ENCODE data around the gene CALHM5.

Gene CALHM5

GRCh38 chr6:116512111-116512559 lies 696 bp downstream of the CALHM5 start:
- DNase-seq, result no peak

DNA sequence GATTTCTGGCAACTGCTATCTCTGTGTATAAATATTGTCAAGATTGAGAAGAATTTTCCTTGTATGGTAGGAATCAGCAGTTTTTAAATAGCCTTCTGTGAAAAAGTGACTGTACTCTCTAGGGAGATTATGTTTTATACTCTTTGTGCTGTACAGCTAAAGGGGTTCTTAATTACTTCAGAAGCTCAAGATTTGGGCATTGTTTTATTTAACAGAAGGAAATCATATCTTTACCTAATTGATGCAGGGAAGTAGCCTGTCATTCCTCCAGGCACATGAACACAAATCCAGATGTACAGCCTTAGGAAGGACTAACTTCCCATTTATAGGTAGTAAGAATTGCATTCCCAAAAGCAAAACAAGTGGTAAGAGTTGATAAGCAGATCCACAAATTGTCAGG lies 1.3 kb downstream of the CALHM5 start:
- no peak for DNase-seq

DNA sequence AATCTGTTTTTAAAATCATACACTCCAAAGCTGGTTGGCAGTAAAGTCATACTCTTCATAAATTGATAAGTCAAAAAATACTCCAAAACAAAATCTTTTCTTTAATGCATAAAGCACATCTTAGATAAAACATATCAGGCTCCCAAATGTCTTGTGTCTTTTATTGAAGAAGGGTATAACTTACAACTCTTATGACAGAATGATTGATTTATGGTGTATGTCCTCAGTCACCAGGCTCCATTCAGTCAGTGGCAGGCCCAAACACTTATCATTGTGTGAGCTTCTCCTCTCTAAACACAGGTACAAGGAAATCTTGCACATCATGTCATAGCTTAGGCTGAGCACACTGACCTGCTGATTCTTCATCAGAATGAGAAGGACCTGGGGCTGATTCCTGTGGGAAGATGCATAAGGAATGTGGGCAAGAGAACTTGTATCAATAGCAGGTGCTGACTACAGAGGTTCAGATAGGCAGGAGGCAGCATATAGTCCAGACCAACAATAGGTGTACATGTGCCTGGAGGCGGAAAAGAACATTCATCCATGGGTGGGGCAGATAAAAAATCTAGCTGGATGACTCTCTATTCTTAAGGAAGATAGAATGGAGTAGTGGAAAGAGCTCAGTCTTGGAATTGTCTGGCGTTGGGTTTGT lies 1.9 kb downstream of the CALHM5 start:
- DNase-seq, result no peak

- DNase-seq, result no peak
Observed at GRCh38 chr6:116514111-116514510, 2.7 kb downstream of the CALHM5 start.

DNA sequence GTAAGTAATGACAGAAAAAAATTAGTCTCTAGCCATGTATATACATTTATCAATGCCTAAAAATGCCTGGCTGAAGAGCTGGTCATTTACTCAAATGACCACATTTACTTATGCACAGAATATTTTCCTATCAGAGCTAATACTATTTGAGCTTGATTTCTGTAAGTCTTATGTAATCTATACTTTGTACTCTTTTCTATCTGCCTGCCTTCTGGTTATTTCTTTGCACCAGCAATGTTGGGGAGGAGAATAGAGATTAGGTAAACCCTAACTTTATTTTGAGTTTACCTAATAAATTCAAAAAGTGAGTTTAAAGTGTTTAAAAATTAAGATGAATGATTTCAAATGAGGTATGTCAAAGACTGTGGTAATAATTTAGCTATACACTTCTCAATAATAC lies 3.7 kb downstream of the CALHM5 start:
- DNase-seq, result no peak

DNA sequence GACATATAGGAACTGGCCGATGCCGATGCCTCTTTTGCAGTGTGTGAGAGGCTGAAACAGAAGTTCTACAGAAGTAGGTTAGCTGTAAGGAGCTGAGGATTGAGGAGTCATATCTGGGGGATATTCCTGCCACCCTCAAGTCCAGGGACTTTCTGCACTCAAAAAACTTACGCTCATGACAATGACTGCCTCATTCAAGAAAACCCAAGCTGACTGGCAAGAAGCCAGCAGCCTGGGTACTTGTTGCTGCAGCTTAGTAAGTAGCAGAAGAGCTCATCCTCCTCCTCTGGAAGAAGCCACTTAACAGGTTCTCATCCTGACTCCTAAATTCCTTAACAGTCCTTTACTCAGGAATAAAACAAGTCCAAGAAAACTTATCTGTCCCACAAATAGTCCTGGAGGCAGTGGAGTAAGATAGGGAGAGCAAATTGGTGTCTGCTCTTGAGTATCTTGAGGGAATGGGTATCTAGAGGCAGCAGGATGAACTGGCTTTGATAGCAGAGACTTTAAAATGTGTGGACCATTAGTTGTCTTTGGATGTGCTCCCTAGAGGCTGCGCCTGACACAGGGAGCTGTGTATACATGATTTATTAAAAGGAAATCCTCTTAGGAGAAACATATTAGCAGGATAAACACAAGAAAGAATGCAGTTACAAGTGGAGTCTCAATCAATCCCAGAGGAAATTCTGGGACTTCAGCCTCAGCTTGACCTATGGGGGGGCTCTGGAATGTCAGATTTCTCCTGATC lies 7.4 kb downstream of the CALHM5 start:
- DNase-seq, result no peak

DNA sequence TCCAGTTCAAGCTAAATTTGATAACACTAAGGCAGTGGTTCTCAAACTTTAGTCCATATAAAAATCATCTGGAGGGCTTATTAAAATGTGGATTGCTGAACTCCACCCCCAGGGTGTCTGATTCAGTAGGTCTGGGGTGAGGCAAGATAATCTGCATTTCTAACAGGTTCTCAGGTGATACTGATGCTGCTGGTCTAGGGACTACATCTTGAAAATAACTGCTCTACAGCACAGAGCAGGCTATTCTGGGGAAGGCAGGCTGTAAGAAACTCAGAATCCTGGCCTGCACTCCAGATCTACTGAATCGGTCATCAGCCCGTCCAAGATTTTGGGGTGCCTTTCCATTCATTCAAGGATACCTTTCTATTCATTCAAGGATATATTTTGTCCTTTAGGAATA lies 11.5 kb downstream of the CALHM5 start:
- DNase-seq, result no peak

- no peak for DNase-seq
Observed at GRCh38 chr6:116524236-116524635, 12.8 kb downstream of the CALHM5 start.

DNA sequence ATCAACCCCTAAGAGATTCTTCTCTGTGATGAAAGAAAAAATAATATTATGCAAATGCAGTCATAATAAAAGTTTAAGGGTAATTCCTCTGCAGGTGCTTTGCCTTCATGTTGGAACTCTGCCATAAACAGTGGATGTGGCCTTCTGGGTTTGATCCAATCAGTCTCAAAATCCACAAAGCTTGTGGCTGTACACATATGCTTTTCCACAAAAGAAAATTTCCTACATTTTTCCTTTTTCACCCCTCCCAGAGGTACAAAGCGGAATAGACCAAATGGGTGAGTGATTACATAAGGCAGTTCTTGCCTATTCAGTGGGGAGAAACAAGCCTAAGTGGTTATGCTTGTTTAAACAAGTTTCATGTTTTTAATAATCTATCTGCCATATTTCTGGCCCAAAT lies 16.7 kb downstream of the CALHM5 start:
- no peak for DNase-seq

GRCh38 chr6:116528780-116529179 lies 17.3 kb downstream of the CALHM5 start:
- no peak for DNase-seq

DNA sequence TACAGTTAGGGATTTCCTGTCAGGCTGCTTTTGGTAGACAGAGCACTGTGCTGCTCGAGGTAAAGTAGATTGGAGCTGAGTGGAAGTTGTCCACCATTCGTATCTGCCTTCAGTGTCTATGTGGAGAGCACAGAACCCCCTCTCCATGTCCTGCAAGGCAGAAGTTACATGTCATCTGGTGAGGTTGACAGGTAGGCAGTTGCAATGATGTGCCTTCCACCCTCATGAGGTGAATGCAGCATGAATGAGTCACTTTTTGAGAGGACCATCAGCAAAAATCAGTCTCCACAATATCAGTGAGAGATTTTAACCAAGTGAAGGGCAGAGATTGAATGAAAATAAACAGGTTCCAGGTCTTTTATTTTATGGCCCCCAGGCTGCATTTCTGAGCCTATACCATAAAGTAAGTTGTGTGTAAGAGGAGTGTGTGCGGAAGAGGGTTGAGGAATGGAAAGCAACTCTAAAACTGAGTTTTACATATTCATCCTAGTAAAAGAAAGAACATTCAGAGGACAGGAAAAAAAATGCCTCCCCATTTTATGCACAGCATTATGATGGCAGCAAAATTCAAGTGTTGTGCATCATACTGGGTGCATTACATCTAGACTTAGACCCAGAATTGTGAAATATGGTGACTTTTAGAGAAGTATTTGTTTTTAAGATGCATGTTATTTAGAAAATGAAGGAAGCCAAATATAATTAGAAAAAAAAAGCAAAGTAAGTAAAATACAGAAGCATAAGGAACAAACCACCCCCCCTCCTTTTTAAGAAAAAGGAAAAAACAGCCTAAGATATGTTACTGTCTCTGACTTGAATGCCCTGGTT lies 18.2 kb downstream of the CALHM5 start:
- no peak for DNase-seq

- DNase-seq, result no peak
Observed at GRCh38 chr6:116530436-116530835, 19.0 kb downstream of the CALHM5 start.

- peak; percentile 51 to 54 for DNase-seq
Observed at GRCh38 chr6:116531675-116532570, 20.5 kb downstream of the CALHM5 start.

GRCh38 chr6:116533233-116533957 lies 22.0 kb downstream of the CALHM5 start:
- no peak for DNase-seq

DNA sequence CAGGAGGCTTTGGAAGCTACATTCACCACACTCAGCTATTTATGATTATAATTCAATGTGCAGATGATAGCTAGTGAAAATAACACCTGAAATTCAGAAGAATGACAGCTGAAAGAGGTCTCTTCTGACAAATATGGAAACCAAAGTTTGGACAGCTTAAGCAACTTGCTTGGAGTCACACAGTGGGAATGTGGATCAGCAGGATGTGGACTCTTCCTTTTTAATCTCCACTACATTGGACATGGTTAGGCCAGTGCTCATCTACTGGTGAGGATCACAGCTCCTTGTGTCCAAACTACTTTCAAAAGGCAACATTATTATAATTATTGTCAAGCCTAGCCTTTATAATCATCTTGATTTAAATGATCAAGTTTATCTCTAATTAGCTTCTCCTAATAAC lies 23.7 kb downstream of the CALHM5 start:
- no peak for DNase-seq

- DNase-seq, result no peak
Observed at GRCh38 chr6:116536216-116536621, 24.8 kb downstream of the CALHM5 start.

GRCh38 chr6:116542426-116542825 lies 31.0 kb downstream of the CALHM5 start:
- DNase-seq, result no peak

DNA sequence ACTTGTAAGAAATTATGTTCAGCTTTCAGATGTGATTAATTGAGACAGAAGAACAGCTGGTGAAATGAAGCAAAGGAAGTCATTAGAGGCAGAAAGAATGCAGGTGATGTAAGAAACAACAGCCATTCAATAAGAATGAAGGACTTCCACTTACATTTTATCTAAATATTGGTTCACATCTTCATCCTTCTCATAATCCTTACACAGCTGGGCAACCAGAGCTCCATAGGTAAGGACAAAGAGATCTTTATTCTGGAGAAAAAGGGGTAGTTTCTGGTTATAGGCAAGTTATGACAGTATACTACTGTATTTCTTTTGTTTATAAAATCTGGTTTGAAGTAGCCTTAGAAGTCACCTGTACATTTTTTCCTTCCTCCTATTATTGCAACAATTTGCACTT lies 31.7 kb downstream of the CALHM5 start:
- no peak for DNase-seq

DNA sequence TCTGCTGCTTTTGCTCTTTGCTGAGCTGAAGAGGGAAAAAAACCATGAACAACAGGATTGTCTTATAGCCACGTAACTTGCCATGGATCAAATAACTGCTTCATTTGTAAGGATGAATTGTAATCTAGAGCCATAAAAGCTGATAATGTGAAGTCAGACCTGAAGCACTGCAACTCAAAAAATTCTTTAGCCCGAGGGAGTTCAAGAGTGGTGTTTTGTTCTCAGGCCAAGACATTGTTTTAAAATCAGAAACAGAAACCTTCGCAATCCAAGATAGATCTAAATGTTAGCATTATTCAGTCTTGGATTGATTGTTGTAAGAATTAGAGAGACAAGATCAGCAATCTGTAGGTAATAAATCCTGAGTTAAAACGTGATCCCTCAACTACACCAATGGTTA lies 34.2 kb downstream of the CALHM5 start, which contains the start of gene TRAPPC3L:
TSS of gene TRAPPC3L (minus strand) at position 34 of the 400 bp plus-strand sequence. CDS start 170 bp downstream, outside the sequence.
- DNase-seq, result no peak

DNA sequence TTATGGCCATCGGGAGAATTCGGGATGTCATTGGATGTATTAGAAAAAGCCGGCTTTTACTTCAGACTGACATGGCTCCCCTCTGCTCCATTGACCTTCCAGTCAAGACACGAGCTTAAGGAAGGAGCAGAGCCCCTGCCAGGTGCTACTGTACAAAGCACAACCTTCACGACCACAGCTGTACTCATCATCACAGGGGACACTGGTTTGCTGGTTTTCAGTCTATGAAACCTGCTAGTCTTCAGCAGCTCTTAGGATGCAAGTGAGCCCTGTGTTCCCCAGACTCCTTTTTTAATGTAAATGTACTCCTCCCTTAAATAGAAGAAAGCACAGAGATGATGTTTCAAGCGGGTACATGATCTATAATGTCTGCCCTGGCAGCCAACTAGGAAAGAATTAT lies 35.9 kb downstream of the CALHM5 start:
- DNase-seq, result no peak

DNA sequence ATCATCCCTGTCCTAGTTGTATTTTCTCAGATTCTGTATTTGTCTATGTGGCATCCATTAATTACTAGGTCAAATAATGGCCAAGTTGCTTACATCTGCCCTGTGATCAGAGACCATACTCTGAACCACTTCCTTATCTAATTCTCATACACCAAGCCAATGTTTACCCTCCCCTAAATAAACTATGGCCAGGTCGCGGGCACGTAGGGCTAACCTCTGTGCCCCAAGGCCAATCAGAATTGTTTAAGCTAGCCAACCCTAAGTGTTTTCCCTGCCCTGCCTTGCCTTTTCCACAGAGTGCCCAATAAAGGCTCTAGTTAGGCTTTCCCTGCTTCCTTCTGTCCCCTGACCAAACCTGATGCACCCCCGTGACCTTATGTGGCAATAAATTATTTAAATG lies 39.4 kb downstream of the CALHM5 start:
- DNase-seq, result no peak

GRCh38 chr6:116553451-116553850 lies 42.0 kb downstream of the CALHM5 start, which contains the start of gene CALHM4:
Gene CALHM4, plus strand, starts transcription at chr6:116553751. Its CDS starts 43 bp downstream, at chr6:116553794.
- DNase-seq, result no peak
